Measurements from ENCODE around the gene BRIX1. TPM values are rescaled to one million over a fixed set of nuclear protein-coding genes. Genes with fewer than 3 reads are reported as not detected.

Gene BRIX1
- total and polyA plus RNA-seq, 2 of the 13 experiments (the other 11 are each of a cell fraction or from before 2014, with no cell fraction given): 23.6 to 78.4 TPM

GRCh38 chr5:34915139-34915855, at the start of gene BRIX1, which contains the start of gene RAD1 (continued):
- TF ChIP-seq GMEB2 (CRISPR knock-in tag; IDR thresholded peaks at IDR 0.05; ENCODE audit: low read depth) (peak; percentile 55; the same call in 1 of the 2 replicates), HOXA3 (CRISPR knock-in tag; IDR thresholded peaks at IDR 0.05) (peak; percentile 96), TP53 (CRISPR knock-in tag; conservative IDR thresholded peaks at IDR 0.05) (peak; percentile 27; the same call in 1 of the 2 replicates), ZNF768 (CRISPR knock-in tag; IDR thresholded peaks at IDR 0.05) (peak; percentile 69; the same call in 1 of the 2 replicates), ZNF567 (CRISPR knock-in tag; IDR thresholded peaks at IDR 0.05; ENCODE audit: borderline replicate concordance) (0 out of 2 replicates have a peak, but pooled peaks have one; percentile 59), HNF4G (IDR thresholded peaks at IDR 0.05; ENCODE audit: borderline replicate concordance, low read depth, low read length) (no peak), HNF4G (CRISPR knock-in tag; IDR thresholded peaks at IDR 0.05; ENCODE audit: borderline replicate concordance, low read depth) (peak; percentile 65; the same call in 1 of the 2 replicates), MAFF (IDR thresholded peaks at IDR 0.05; ENCODE audit: low read depth, low read length) (no peak), MAFK (conservative IDR thresholded peaks at IDR 0.05 in 1 of 2, IDR thresholded peaks at IDR 0.05 in 1 of 2; ENCODE audit: low read length in 2 of 2) (no peak), CREB3 (CRISPR knock-in tag; IDR thresholded peaks at IDR 0.05) (peak; percentile 72; the same call in 1 of the 2 replicates), CBX1 (IDR thresholded peaks at IDR 0.05; ENCODE audit: low read depth) (no peak), TGIF2 (CRISPR knock-in tag; IDR thresholded peaks at IDR 0.05) (peak; percentile 89; the same call in 1 of the 2 replicates), TOPORS (CRISPR knock-in tag; IDR thresholded peaks at IDR 0.05) (peak; percentile 60; the same call in 1 of the 2 replicates), ATF7-NPFF (CRISPR knock-in tag; IDR thresholded peaks at IDR 0.05; ENCODE audit: low read depth) (peak; percentile 70; the same call in 1 of the 2 replicates), ARNTL (CRISPR knock-in tag; IDR thresholded peaks at IDR 0.05) (peak; percentile 73; the same call in 1 of the 2 replicates), HBP1 (CRISPR knock-in tag; IDR thresholded peaks at IDR 0.05; ENCODE audit: low read depth) (peak; percentile 97), THRA (CRISPR knock-in tag; IDR thresholded peaks at IDR 0.05; ENCODE audit: borderline replicate concordance) (peak; percentile 41; the same call in 1 of the 2 replicates), ZNF780A (CRISPR knock-in tag; IDR thresholded peaks at IDR 0.05) (peak; percentile 85), SRSF1 (optimal IDR thresholded peaks at IDR 0.05; ENCODE audit: low read depth, low read length) (peak; percentile 85), ZNF607 (CRISPR knock-in tag; IDR thresholded peaks at IDR 0.05; ENCODE audit: borderline replicate concordance) (no peak), ZNF20 (CRISPR knock-in tag; IDR thresholded peaks at IDR 0.05) (0 out of 2 replicates have a peak, but pooled peaks have one; percentile 47), IKZF5 (CRISPR knock-in tag; IDR thresholded peaks at IDR 0.05) (peak; percentile 81), SKI (IDR thresholded peaks at IDR 0.05; ENCODE audit: partially characterized antibody) (peak; percentile 82), ZNF264 (CRISPR knock-in tag; IDR thresholded peaks at IDR 0.05) (0 out of 2 replicates have a peak, but pooled peaks have one; percentile 16)

Data from HepG2 (cell line).